ENCODE data around the gene FRK. TPM values are rescaled to one million over a fixed set of nuclear protein-coding genes. Genes with fewer than 3 reads are reported as not detected.
"Not testable (repeated sequence)": the region's sequence is repeated elsewhere in the genome, so short reads cannot be mapped to it uniquely, and the experiment has no call there.

FRK gene
- total RNA-seq, 4 donors from 2014 or later: 1.2 to 3.5 (median 2.4) TPM

DNA sequence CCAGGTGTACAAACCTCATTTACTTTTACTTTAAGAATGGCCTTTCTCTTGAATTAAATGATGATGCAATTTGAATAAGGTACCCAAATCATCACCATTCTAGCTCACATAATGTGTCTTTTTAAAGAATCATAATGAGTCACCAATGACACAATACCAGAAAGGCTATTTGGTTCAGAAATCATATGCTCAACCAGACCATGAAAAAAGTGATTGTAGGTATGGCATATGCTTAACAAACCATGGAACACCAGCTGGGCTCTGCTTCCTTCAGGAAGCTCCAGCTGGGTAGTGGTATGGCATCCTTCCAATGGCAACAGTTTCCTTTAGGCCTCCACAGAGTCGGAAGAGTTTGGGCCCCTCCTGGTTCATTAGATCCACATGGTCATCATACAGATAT, 128.2 kb downstream of the FRK start:
- DNase-seq: no peak
- intact Hi-C loops (cut with DNase I): no loop called here
- Histone ChIP-seq H3K4me3 (replicated peaks in 1 of 3) (no peak overlapping the region), H3K27ac (no peak overlapping the region), H3K4me1 (no peaks in the 10 kb centered on the region), H3K9me3 (no peaks in the 10 kb centered on the region), H3K36me3 (no peaks in the 10 kb centered on the region), H3K27me3 (no peaks in the 10 kb centered on the region)
- TF ChIP-seq, protein P1, sequence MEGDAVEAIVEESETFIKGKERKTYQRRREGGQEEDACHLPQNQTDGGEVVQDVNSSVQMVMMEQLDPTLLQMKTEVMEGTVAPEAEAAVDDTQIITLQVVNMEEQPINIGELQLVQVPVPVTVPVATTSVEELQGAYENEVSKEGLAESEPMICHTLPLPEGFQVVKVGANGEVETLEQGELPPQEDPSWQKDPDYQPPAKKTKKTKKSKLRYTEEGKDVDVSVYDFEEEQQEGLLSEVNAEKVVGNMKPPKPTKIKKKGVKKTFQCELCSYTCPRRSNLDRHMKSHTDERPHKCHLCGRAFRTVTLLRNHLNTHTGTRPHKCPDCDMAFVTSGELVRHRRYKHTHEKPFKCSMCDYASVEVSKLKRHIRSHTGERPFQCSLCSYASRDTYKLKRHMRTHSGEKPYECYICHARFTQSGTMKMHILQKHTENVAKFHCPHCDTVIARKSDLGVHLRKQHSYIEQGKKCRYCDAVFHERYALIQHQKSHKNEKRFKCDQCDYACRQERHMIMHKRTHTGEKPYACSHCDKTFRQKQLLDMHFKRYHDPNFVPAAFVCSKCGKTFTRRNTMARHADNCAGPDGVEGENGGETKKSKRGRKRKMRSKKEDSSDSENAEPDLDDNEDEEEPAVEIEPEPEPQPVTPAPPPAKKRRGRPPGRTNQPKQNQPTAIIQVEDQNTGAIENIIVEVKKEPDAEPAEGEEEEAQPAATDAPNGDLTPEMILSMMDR (IDR thresholded peaks at IDR 0.05): no peak
- TF ChIP-seq POLR2A (IDR thresholded peaks at IDR 0.05): no peak
- WGBS, 2 donors: 64 to 88% methylated on average over 1 of the region's 1 CpG

DNA sequence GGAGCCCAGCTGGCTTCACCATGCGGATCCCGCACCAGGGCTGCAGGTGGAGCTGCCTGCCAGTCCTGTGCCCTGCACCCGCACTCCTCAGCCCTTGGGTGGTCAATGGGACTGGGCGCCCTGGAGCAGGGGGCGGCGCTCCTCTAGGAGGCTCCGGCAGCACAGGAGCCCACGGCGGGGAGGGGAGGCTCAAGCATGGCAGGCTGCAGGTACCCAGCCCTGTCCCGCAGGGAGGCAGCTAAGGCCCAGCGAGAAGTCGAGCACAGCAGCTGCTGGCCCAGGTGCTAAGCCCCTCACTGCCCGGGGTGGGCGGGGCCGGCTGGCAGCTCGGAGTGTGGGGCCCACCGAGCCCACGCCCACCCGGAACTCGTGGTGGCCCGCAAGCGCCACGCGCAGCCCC, 132.7 kb downstream of the FRK start:
- H3K4me3 ChIP-seq (replicated peaks in 1 of 3); H3K27me3 ChIP-seq; H3K9me3 ChIP-seq; DNase-seq; H3K36me3 ChIP-seq; H3K4me1 ChIP-seq; H3K27ac ChIP-seq; intact Hi-C loops (cut with DNase I): not testable (repeated sequence)
- WGBS, 2 donors: 100% methylated on average over 2 to 3 of the region's 24 CpGs

DNA sequence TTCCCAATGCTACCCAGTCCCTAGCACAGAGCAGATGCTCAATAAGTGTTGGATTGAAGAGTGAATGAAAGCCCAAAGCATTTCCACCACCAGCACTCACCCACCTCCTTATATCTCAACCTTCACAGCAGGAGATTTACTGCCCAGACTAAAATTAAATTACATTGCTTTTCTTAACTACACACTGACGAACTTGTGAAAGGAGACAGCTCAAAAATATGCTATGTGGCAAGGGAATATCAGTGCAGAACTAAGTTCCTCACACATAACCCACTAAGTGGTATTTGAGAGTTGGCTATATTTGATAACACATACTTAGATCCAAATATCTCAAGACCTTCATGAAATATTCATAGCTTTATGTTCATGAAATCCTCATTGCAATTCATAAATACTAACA, 137.7 kb downstream of the FRK start:
- Histone ChIP-seq H3K36me3 (no peaks in the 10 kb centered on the region), H3K4me3 (replicated peaks in 1 of 3) (no peak overlapping the region), H3K4me1 (no peaks in the 10 kb centered on the region), H3K9me3 (no peaks in the 10 kb centered on the region), H3K27ac (no peak overlapping the region), H3K27me3 (no peaks in the 10 kb centered on the region)
- intact Hi-C loops (cut with DNase I): no loop called here
- TF ChIP-seq, protein P1 (IDR thresholded peaks at IDR 0.05): no peak
- TF ChIP-seq POLR2A (IDR thresholded peaks at IDR 0.05): no peak
- WGBS, 2 donors: 69 to 76% methylated on average over 1 of the region's 1 CpG
- DNase-seq: no peak

DNA sequence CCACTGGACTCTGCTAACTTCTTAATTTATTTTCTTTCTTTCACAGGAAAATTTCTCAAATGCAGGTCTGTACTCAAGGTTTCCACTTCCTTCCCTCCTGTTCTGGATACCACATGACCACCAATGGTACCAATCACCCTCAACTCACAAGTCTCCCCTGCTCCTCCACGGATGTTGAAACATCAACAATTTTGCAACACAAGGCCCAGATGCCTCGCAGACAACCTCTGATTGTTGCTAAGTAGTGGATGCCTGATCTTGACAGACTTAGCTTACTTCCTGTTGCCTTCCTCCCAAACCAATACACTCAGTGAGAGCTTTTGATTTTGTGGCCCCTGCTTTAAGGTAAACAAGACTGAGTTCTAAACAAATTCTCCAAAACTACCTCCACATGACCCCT, 146.6 kb downstream of the FRK start:
- 41 to 49% methylated on average over 2 of the region's 2 CpGs for WGBS, 2 donors
- Histone ChIP-seq H3K36me3 (no peaks in the 10 kb centered on the region), H3K27me3 (no peaks in the 10 kb centered on the region), H3K4me1 (no peaks in the 10 kb centered on the region), H3K27ac (no peak overlapping the region), H3K4me3 (replicated peaks in 1 of 3) (no peak overlapping the region), H3K9me3 (no peaks in the 10 kb centered on the region)
- DNase-seq: no peak
- TF ChIP-seq, protein P1 (IDR thresholded peaks at IDR 0.05): no peak
- TF ChIP-seq POLR2A (IDR thresholded peaks at IDR 0.05): no peak
- intact Hi-C loops (cut with DNase I): no loop called here

DNA sequence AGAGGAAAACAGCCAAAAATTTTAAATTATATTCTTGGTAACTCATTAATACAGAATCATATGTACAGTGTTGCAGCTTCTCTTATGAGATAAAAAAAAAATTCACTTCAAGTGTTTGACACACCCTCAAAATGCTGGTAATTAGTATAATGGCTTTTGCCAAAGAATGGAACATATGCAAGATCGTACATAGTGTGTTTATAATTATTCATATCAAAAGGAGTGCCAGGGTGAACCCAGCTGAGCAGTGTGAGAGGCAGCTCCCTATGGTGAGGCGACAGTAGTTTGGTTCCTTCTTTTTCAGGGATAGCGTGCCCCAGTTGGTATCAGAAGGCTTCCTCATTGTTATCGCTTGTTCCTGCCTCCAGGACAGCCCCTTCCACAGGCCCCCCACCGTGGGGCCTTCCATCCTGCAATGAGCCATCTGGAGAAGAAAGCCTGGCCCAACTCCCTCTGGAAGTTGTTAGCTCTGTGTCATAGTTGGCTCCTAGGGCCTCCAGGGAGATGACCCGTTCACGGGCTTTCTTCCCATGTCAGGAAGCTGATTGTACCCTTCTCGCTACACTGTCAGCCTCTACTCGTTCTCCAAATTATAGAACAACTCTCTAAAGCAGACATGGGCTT, 150.7 kb downstream of the FRK start:
- no peaks in the 10 kb centered on the region for H3K36me3 ChIP-seq
- H3K9me3 ChIP-seq: no peaks in the 10 kb centered on the region
- intact Hi-C loops (cut with DNase I): no loop called here

More for the DNA sequence above, 150.7 kb downstream of the FRK start:
- Histone ChIP-seq H3K27me3 (no peaks in the 10 kb centered on the region), H3K4me3 (replicated peaks in 1 of 3) (no peak overlapping the region), H3K4me1 (no peaks in the 10 kb centered on the region), H3K27ac (no peak overlapping the region)
- no peak for TF ChIP-seq POLR2A (IDR thresholded peaks at IDR 0.05)
- TF ChIP-seq, protein P1 (IDR thresholded peaks at IDR 0.05): no peak
- WGBS, 2 donors: 81 to 86% methylated on average over 9 of the region's 9 CpGs
- DNase-seq: no peak
